Activated B cell treated with CpG ODN at 0.5 μM for 24 hours (primary cell): Measurements from ENCODE around the gene B4GALNT1. TPM values are rescaled to one million over a fixed set of nuclear protein-coding genes. Genes with fewer than 3 reads are reported as not detected.

Experiments used
- ATAC-seq: fragments of 200-7000 bp; cut with Tn5 transposase; one replicate; pipeline ENCODE4 v1.10.0; 2021; ENCODE audit warnings: low read depth, mild to moderate bottlenecking, moderate library complexity
- CTCF ChIA-PET: fragments of 350-600 bp; sonication (Branson Sonifier 250); formaldehyde crosslinking; loops from one replicate; lab custom pipeline; 2021; ENCODE audit warnings: antibody characterized with exemption; lab: Charles Lee
- POLR2A ChIA-PET: fragments of 350-600 bp; sonication (Branson Sonifier 250); formaldehyde crosslinking; loops from one replicate; lab custom pipeline; 2021; ENCODE audit warnings: antibody characterized with exemption; lab: Charles Lee
- DNase-seq: peaks from one replicate; pipeline ENCODE4 v3.0.0; 2022
- H3K27ac Mint-ChIP-seq: one replicate; pipeline ENCODE4 v1.8.0; 2020; ENCODE audit warnings: mixed read lengths
- H3K27me3 Mint-ChIP-seq: one replicate; pipeline ENCODE4 v1.8.0; 2021; ENCODE audit warnings: mixed read lengths
- H3K36me3 Mint-ChIP-seq: one replicate; pipeline ENCODE4 v1.8.0; 2021; ENCODE audit warnings: low read depth, mixed read lengths
- H3K4me1 Mint-ChIP-seq: one replicate; pipeline ENCODE4 v1.8.0; 2021; ENCODE audit warnings: mixed read lengths
- H3K4me3 Mint-ChIP-seq: one replicate; pipeline ENCODE4 v1.8.0; 2020; ENCODE audit warnings: mild to moderate bottlenecking, mixed read lengths
- H3K9me3 Mint-ChIP-seq: one replicate; pipeline ENCODE4 v1.8.0; 2020; ENCODE audit warnings: mixed read lengths
- intact Hi-C: fragments of 100-400 bp; cut with micrococcal nuclease; formaldehyde crosslinking; loops from one replicate; pipeline ENCODE4 v1.15.1; 2024
- total RNA-seq: library from RNA; stranded (reverse); gene quantifications from 2 replicates; pipeline ENCODE4 v1.2.3, GENCODE V29; 2022
- TF ChIP-seq, protein P1 (sequence below): fragments of 200-600 bp; IDR thresholded peaks from one replicate; pipeline ENCODE4 v1.8.0; 2022; ENCODE audit warnings: antibody characterized with exemption, mild to moderate bottlenecking

The B4GALNT1 gene
- total RNA-seq, 1 donor from 2014 or later, result 0.31 TPM

DNA sequence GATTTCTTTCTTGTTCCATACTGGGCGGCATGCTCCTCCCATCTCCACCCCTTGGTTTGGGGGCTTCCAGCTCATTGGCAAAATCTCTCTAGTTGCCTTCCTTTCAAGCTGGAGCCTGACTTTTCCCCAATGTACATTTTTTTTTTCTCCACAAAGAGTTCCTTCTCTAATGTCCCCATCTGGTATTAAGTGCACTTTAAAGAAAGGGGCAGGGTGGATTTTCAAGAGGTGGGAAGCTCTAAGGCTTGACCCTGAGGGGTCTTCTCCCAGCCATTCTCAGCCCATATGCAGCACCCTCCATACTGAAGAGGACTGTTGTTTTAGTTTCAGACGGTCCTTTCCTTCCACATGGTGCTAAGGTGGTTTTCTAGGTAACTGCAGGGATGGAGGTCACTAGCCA, 47.8 kb downstream of the B4GALNT1 start:
- ChIA-PET CTCF (interaction anchor here (1.2 to 6.6 kb wide), 6 partner anchors 9 to 120 kb away, joined by 4 to 126 read pairs (median 6); partner anchors contain the start of gene B4GALNT1), POLR2A (no interaction called here)
- Mint-ChIP-seq H3K9me3 (no peaks in the 10 kb centered on the region), H3K4me1 (peaks cover 4% of the 10 kb centered on the region), H3K36me3 (no peaks in the 10 kb centered on the region), H3K27ac (no peak overlapping the region), H3K27me3 (peaks cover 12% of the 10 kb centered on the region), H3K4me3 (no peak overlapping the region)
- intact Hi-C loops, result no loop called here
- no peak for DNase-seq
- TF ChIP-seq, protein P1, sequence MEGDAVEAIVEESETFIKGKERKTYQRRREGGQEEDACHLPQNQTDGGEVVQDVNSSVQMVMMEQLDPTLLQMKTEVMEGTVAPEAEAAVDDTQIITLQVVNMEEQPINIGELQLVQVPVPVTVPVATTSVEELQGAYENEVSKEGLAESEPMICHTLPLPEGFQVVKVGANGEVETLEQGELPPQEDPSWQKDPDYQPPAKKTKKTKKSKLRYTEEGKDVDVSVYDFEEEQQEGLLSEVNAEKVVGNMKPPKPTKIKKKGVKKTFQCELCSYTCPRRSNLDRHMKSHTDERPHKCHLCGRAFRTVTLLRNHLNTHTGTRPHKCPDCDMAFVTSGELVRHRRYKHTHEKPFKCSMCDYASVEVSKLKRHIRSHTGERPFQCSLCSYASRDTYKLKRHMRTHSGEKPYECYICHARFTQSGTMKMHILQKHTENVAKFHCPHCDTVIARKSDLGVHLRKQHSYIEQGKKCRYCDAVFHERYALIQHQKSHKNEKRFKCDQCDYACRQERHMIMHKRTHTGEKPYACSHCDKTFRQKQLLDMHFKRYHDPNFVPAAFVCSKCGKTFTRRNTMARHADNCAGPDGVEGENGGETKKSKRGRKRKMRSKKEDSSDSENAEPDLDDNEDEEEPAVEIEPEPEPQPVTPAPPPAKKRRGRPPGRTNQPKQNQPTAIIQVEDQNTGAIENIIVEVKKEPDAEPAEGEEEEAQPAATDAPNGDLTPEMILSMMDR, result no peak
- ATAC-seq, result no peak

DNA sequence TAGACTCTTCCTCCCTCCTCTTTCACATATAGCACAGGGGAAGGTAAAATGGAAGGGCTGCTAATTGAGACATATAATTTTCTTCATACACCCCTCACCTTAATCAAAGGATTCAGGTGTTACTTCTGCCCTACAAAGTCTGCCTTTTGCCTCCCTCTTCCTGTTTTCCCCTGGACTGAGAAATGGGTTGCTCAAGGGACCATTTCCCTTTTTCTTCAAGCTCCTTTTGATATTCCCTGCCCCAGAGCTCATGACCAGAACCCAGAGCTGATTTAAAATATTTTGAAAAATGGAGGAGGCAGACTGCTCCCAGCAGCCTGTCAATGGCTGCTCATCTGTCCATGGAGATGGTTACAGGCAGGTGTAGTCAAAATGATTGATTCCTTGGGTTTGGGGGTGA, 48.3 kb downstream of the B4GALNT1 start:
- Mint-ChIP-seq H3K27ac (no peak overlapping the region), H3K27me3 (peaks cover 12% of the 10 kb centered on the region), H3K36me3 (no peaks in the 10 kb centered on the region), H3K4me3 (no peak overlapping the region), H3K4me1 (peaks cover 4% of the 10 kb centered on the region), H3K9me3 (no peaks in the 10 kb centered on the region)
- no peak for DNase-seq
- intact Hi-C loops, result no loop called here
- TF ChIP-seq, protein P1, result no peak
- ChIA-PET POLR2A (no interaction called here), CTCF (interaction anchor here (1.2 to 6.6 kb wide), 8 partner anchors 9 to 157 kb away, joined by 4 to 126 read pairs (median 7); partner anchors contain the start of gene B4GALNT1)
- ATAC-seq, result no peak

DNA sequence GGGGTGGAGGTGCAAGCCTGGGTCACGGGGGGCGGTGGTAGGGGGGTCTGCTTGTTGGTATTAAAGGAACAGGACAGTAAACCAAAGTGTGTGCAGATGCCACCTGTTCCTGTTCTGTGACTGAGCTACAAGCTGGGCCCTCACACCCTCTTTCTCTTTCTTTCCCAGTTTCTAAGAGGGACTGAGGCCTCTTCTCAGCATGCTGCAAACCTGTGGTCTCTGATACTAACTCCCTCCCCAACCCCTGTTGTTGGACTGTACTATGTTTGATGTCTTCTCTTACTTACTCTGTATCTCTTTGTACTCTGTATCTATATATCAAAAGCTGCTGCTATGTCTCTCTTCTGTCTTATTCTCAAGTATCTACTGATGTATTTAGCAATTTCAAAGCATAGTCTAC, 49.0 kb downstream of the B4GALNT1 start:
- no peak overlapping the region for H3K27ac Mint-ChIP-seq
- H3K27me3 Mint-ChIP-seq, result peaks cover 12% of the 10 kb centered on the region
- peaks cover 4% of the 10 kb centered on the region for H3K4me1 Mint-ChIP-seq
- no peak overlapping the region for H3K4me3 Mint-ChIP-seq
- TF ChIP-seq, protein P1, result no peak
- no peak for DNase-seq
- no peaks in the 10 kb centered on the region for H3K9me3 Mint-ChIP-seq
- no peaks in the 10 kb centered on the region for H3K36me3 Mint-ChIP-seq
- ATAC-seq, result no peak
- ChIA-PET CTCF (interaction anchor here (0.9 to 6.6 kb wide), 14 partner anchors 9 to 321 kb away, joined by 3 to 126 read pairs (median 6); partner anchors contain the start of genes B4GALNT1, DCTN2 and PIP4K2C), POLR2A (interaction anchor here (1.1 to 1.6 kb wide), 4 partner anchors 36 to 125 kb away, joined by 3 to 14 read pairs (median 5); no protein-coding TSS in a partner anchor)
- intact Hi-C loops, result no loop called here

DNA sequence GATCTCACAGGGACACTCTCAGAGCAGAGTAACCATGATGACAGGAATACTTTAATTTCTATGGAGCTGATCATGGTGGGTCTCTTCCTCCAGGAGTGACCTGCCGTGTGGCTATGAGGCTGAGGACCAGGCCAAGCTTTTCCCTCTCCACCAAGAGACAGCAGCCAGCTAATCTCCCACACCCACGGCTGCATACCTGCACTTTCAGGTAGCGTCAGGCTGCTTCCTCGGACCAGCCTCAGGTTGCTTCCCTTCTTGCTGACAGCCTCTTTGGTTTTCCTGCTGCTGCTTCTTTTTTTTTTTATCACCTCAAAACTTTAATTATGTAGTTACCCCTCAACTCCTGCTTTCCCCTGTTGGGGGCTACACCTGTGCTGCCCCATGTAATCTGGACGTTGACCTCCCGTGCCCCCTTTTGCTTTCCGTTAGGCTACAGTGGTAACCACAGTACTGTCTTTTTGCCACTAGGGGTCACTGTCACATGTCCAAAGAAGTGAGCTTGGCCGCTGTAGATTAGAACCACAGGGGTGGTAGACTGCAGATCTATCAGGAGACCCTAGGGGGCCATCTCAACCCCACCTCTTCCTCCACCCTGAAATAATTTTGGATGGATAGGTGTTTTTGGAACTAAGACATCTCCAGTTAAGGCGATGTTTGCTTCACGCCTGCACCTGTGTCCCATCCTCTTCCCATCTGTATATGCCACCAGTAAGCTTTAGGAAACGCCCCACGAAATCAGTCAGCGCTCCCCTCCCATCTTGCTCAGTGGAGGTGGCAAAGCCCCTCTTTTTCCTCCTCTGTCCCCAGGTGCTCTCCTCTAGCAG, 49.8 kb downstream of the B4GALNT1 start:
- H3K4me1 Mint-ChIP-seq, result peaks cover 4% of the 10 kb centered on the region
- no peak overlapping the region for H3K4me3 Mint-ChIP-seq

More for the DNA sequence above, 49.8 kb downstream of the B4GALNT1 start:
- ChIA-PET CTCF (interaction anchor here (0.7 to 6.6 kb wide), 19 partner anchors 9 to 1394 kb away, joined by 3 to 126 read pairs (median 6); partner anchors contain the start of genes B4GALNT1, DCTN2, GLI1 and PIP4K2C), POLR2A (interaction anchor here (0.7 to 1.6 kb wide), 7 partner anchors 31 to 252 kb away, joined by 3 to 14 read pairs (median 3); no protein-coding TSS in a partner anchor)
- intact Hi-C loops, result loop anchor here (1.0 to 2.0 kb wide), 7 partner anchors 8 to 322 kb away; partner anchors contain the start of genes B4GALNT1, MBD6 and PIP4K2C
- Mint-ChIP-seq H3K9me3 (no peaks in the 10 kb centered on the region), H3K27me3 (peaks cover 12% of the 10 kb centered on the region), H3K27ac (no peak overlapping the region), H3K36me3 (no peaks in the 10 kb centered on the region)
- DNase-seq (peak; percentile 24), ATAC-seq (peak; percentile 100)
- TF ChIP-seq, protein P1, result peak; percentile 85
